OCI-LY1 (cell line): ENCODE results near the gene NINJ2.

ENCODE experiments used
- CTCF ChIP-seq: fragments of 200-600 bp; sonication (generic), shearing (Covaris generic); IDR thresholded peaks from 2 replicates; pipeline ENCODE4 v1.5.1; 2017; ENCODE audit warnings: mild to moderate bottlenecking, antibody characterized with exemption, low read length, moderate library complexity, mixed read lengths
- EZH2 ChIP-seq: fragments of 200-600 bp; sonication (generic), shearing (Covaris generic); IDR thresholded peaks from 2 replicates; pipeline ENCODE4 v1.8.0; 2017; ENCODE audit warnings: borderline replicate concordance, mixed run types, mild to moderate bottlenecking, antibody characterized with exemption, low read length, moderate library complexity, mixed read lengths

- TF ChIP-seq CTCF (no peak), EZH2 (no peak)
These were observed 26.6 kb downstream of the NINJ2 start for GRCh38 chr12:636632-637031.
